HEK293 (cell line): Measurements from ENCODE around the gene CDC42SE1.

ENCODE experiments used
- BCL11B ChIP-seq: fragments of 450-650 bp; formaldehyde crosslinking; IDR thresholded peaks from 2 replicates; pipeline ENCODE4 v1.5.1; 2016; ENCODE audit warnings: low read depth, missing biosample characterization, missing genetic modification characterization
- EGR2 ChIP-seq: fragments of 450-650 bp; formaldehyde crosslinking; IDR thresholded peaks from 2 replicates; pipeline ENCODE4 v1.5.1; 2016; ENCODE audit warnings: low read depth, missing biosample characterization, missing genetic modification characterization
- FEZF1 ChIP-seq: fragments of 450-650 bp; formaldehyde crosslinking; IDR thresholded peaks from 2 replicates; pipeline ENCODE4 v1.5.1; 2016; ENCODE audit warnings: missing biosample characterization, missing genetic modification characterization
- GLI4 ChIP-seq: fragments of 450-650 bp; formaldehyde crosslinking; IDR thresholded peaks from 2 replicates; pipeline ENCODE4 v1.5.1; 2016; ENCODE audit warnings: missing biosample characterization, missing genetic modification characterization
- HOXA7 ChIP-seq: sonication (generic); formaldehyde crosslinking; IDR thresholded peaks from 2 replicates; pipeline ENCODE4 v1.8.1; 2022; ENCODE audit warnings: missing genetic modification reagents, borderline replicate concordance
- IKZF3 ChIP-seq: fragments of 450-650 bp; IDR thresholded peaks from 2 replicates; pipeline ENCODE4 v1.5.0; 2018; ENCODE audit warnings: missing biosample characterization, mild to moderate bottlenecking, missing genetic modification characterization, moderate library complexity
- KLF1 ChIP-seq: fragments of 450-650 bp; formaldehyde crosslinking; IDR thresholded peaks from 2 replicates; pipeline ENCODE4 v1.5.1; 2016; ENCODE audit warnings: missing biosample characterization, missing genetic modification characterization
- KLF10 ChIP-seq: fragments of 450-650 bp; IDR thresholded peaks from 2 replicates; pipeline ENCODE4 v1.5.1; 2018; ENCODE audit warnings: missing biosample characterization, mild to moderate bottlenecking, missing genetic modification characterization
- KLF9 ChIP-seq: fragments of 450-650 bp; formaldehyde crosslinking; IDR thresholded peaks from 2 replicates; pipeline ENCODE4 v1.5.1; 2016; ENCODE audit warnings: missing biosample characterization, missing genetic modification characterization, low read depth
- MEIS1 ChIP-seq: sonication (generic); formaldehyde crosslinking; IDR thresholded peaks from 2 replicates; pipeline ENCODE4 v1.8.1; 2022; ENCODE audit warnings: missing genetic modification reagents, mild to moderate bottlenecking, borderline replicate concordance
- MZF1 ChIP-seq: fragments of 450-650 bp; formaldehyde crosslinking; IDR thresholded peaks from 2 replicates; pipeline ENCODE4 v1.5.1; 2017; ENCODE audit warnings: missing biosample characterization, missing genetic modification characterization, borderline replicate concordance
- OVOL3 ChIP-seq: fragments of 450-650 bp; formaldehyde crosslinking; IDR thresholded peaks from 2 replicates; pipeline ENCODE4 v1.5.1; 2016; ENCODE audit warnings: missing biosample characterization, missing genetic modification characterization
- SETDB1 ChIP-seq: IDR thresholded peaks from one replicate; pipeline ENCODE4 v1.6.1; 2017; ENCODE audit warnings: mild to moderate bottlenecking, low read length, moderate library complexity, mixed read lengths; ENCODE audit not compliant: insufficient read length
- SP7 ChIP-seq: fragments of 450-650 bp; formaldehyde crosslinking; IDR thresholded peaks from 2 replicates; pipeline ENCODE4 v1.5.1; 2016; ENCODE audit warnings: missing biosample characterization, missing genetic modification characterization
- ZBTB21 ChIP-seq: fragments of 450-650 bp; formaldehyde crosslinking; IDR thresholded peaks from 2 replicates; pipeline ENCODE4 v1.5.1; 2017; ENCODE audit warnings: missing biosample characterization, missing genetic modification characterization
- ZBTB8A ChIP-seq: fragments of 450-650 bp; formaldehyde crosslinking; IDR thresholded peaks from 2 replicates; pipeline ENCODE4 v1.5.1; 2016; ENCODE audit warnings: missing biosample characterization, missing genetic modification characterization
- ZEB2 ChIP-seq: fragments of 450-650 bp; formaldehyde crosslinking; IDR thresholded peaks from 2 replicates; pipeline ENCODE4 v1.5.1; 2016; ENCODE audit warnings: missing biosample characterization, missing genetic modification characterization
- ZFP41 ChIP-seq: fragments of 450-650 bp; formaldehyde crosslinking; IDR thresholded peaks from 2 replicates; pipeline ENCODE4 v1.5.1; 2016; ENCODE audit warnings: missing biosample characterization, missing genetic modification characterization, borderline replicate concordance
- ZFP69B ChIP-seq: fragments of 450-650 bp; formaldehyde crosslinking; IDR thresholded peaks from 2 replicates; pipeline ENCODE4 v1.5.1; 2016; ENCODE audit warnings: missing biosample characterization, missing genetic modification characterization
- ZNF10 ChIP-seq: fragments of 450-650 bp; formaldehyde crosslinking; IDR thresholded peaks from 2 replicates; pipeline ENCODE4 v1.5.1; 2017; ENCODE audit warnings: missing biosample characterization, missing genetic modification characterization
- ZNF184 ChIP-seq: fragments of 450-650 bp; IDR thresholded peaks from 2 replicates; pipeline ENCODE4 v1.5.1; 2018; ENCODE audit warnings: missing biosample characterization, mild to moderate bottlenecking, missing genetic modification characterization
- ZNF2 ChIP-seq: fragments of 450-650 bp; formaldehyde crosslinking; IDR thresholded peaks from 2 replicates; pipeline ENCODE4 v1.5.1; 2016; ENCODE audit warnings: missing biosample characterization, missing genetic modification characterization
- ZNF221 ChIP-seq: fragments of 450-650 bp; formaldehyde crosslinking; IDR thresholded peaks from 2 replicates; pipeline ENCODE4 v1.5.1; 2017; ENCODE audit warnings: missing biosample characterization, missing genetic modification characterization, borderline replicate concordance
- ZNF239 ChIP-seq: fragments of 450-650 bp; formaldehyde crosslinking; IDR thresholded peaks from 2 replicates; pipeline ENCODE4 v1.5.1; 2016; ENCODE audit warnings: missing biosample characterization, missing genetic modification characterization
- ZNF274 ChIP-seq, 2 experiments: fragments of 200-500 bp in 1 of 2; fragments of 450-650 bp in 1 of 2; sonication (Bioruptor generic) in 1 of 2; formaldehyde crosslinking in 1 of 2; IDR thresholded peaks; 2 replicates each; pipeline versions ENCODE4 v1.5.1 to v1.6.1; 2014 to 2016; ENCODE audit warnings: borderline replicate concordance in 1 of 2, inconsistent platforms in 1 of 2, low read length in 1 of 2, missing biosample characterization in 1 of 2, missing genetic modification characterization in 1 of 2
- ZNF335 ChIP-seq: fragments of 450-650 bp; formaldehyde crosslinking; conservative IDR thresholded peaks from 2 replicates; pipeline ENCODE4 v1.5.1; 2016; ENCODE audit warnings: missing biosample characterization, missing genetic modification characterization
- ZNF366 ChIP-seq: fragments of 450-650 bp; formaldehyde crosslinking; conservative IDR thresholded peaks from 2 replicates; pipeline ENCODE4 v1.5.1; 2016; ENCODE audit warnings: missing biosample characterization, missing genetic modification characterization
- ZNF416 ChIP-seq: fragments of 450-650 bp; formaldehyde crosslinking; IDR thresholded peaks from 2 replicates; pipeline ENCODE4 v1.5.1; 2016; ENCODE audit warnings: missing biosample characterization, missing genetic modification characterization
- ZNF548 ChIP-seq: fragments of 450-650 bp; formaldehyde crosslinking; IDR thresholded peaks from 2 replicates; pipeline ENCODE4 v1.5.1; 2016; ENCODE audit warnings: missing biosample characterization, missing genetic modification characterization
- ZNF561 ChIP-seq: fragments of 450-650 bp; IDR thresholded peaks from 2 replicates; pipeline ENCODE4 v1.5.1; 2018; ENCODE audit warnings: missing biosample characterization, missing genetic modification characterization, borderline replicate concordance
- ZNF629 ChIP-seq: fragments of 450-650 bp; formaldehyde crosslinking; IDR thresholded peaks from 2 replicates; pipeline ENCODE4 v1.5.1; 2017; ENCODE audit warnings: missing biosample characterization, missing genetic modification characterization
- ZNF654 ChIP-seq: fragments of 450-650 bp; formaldehyde crosslinking; IDR thresholded peaks from 2 replicates; pipeline ENCODE4 v1.5.1; 2016; ENCODE audit warnings: low read depth, missing biosample characterization, missing genetic modification characterization
- ZNF843 ChIP-seq: fragments of 450-650 bp; formaldehyde crosslinking; IDR thresholded peaks from 2 replicates; pipeline ENCODE4 v1.5.1; 2016; ENCODE audit warnings: missing biosample characterization, missing genetic modification characterization
- ZSCAN23 ChIP-seq: fragments of 450-650 bp; formaldehyde crosslinking; IDR thresholded peaks from 2 replicates; pipeline ENCODE4 v1.5.1; 2016; ENCODE audit warnings: missing biosample characterization, missing genetic modification characterization
- ZSCAN30 ChIP-seq: fragments of 450-650 bp; IDR thresholded peaks from 2 replicates; pipeline ENCODE4 v1.5.1; 2018; ENCODE audit warnings: missing biosample characterization, mild to moderate bottlenecking, missing genetic modification characterization, moderate library complexity
- TF ChIP-seq, protein P1 (sequence below): fragments of 450-650 bp; formaldehyde crosslinking; IDR thresholded peaks from 2 replicates; pipeline ENCODE4 v1.5.1; 2017; ENCODE audit warnings: missing biosample characterization, missing genetic modification characterization
- TF ChIP-seq, protein P2 (sequence below): fragments of 450-650 bp; formaldehyde crosslinking; IDR thresholded peaks from 2 replicates; pipeline ENCODE4 v1.5.1; 2016; ENCODE audit warnings: missing biosample characterization, missing genetic modification characterization, borderline replicate concordance
- TF ChIP-seq, protein P3 (sequence below): fragments of 450-650 bp; formaldehyde crosslinking; IDR thresholded peaks from 2 replicates; pipeline ENCODE4 v1.5.1; 2017; ENCODE audit warnings: missing biosample characterization, missing genetic modification characterization

The CDC42SE1 gene

DNA sequence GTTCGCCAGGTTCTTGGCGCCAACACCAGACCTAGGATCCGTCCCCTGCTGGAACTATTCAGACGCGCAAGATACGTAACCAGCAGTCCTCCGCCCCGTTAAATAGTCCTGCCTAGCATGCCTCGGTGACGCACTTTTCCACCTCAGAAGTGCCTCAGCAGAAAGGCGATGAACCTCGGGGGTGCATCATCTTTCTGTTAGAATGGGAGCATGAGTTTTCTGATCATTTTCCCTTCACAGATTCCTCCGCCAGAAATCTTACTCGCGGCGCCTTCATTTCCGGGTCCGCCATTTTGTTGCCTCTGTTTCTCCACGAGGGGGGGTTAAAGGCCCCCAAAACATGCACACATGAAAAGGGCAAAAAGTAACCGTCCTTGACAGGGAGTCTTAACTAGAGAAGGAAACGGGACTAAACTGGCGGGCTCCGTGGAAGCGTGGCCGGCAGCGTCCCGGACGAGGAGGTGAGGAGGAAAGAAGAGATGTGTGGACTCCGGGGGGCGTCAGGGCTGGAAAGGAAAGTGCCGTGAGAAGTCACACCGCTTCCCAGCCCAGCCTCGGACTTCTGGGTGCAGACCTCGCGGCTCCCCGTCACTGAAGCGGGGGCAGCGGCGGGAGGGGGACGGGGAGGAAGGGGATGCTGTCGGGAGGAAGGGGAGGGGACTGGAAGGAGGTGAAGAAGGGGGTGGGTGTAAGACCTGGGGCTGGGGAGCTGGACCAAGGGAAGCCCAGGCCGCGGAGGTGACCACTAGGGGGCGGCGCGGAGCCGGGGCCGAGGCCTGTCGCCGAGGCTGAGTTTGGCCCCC is 11.3 kb upstream of the CDC42SE1 start, which contains the start of gene GABPB2 (continued):
- TF ChIP-seq BCL11B (peak; percentile 89), ZNF274 (IDR thresholded peaks at IDR 0.05; ENCODE audit: low read length) (no peak), ZNF274 (tag by site-specific recombination; IDR thresholded peaks at IDR 0.05; ENCODE audit: borderline replicate concordance) (no peak), ZBTB8A (tag by site-specific recombination) (peak; percentile 72), ZNF629 (peak; percentile 98), ZNF221 (tag by site-specific recombination) (no peak), ZFP69B (tag by site-specific recombination) (peak; percentile 95), HOXA7 (no peak), EGR2 (peak; percentile 76), KLF9 (peak; percentile 61), SP7 (tag by site-specific recombination) (peak; percentile 98), IKZF3 (tag by site-specific recombination) (peak; percentile 76), OVOL3 (peak; percentile 85; the same call in 1 of the 2 replicates), MZF1 (tag by site-specific recombination) (peak; percentile 70), GLI4 (tag by site-specific recombination) (peak; percentile 90), FEZF1 (tag by site-specific recombination) (peak; percentile 6; the same call in 1 of the 2 replicates), ZNF561 (tag by site-specific recombination) (peak; percentile 99), ZFP41 (no peak; the same call in 1 of the 2 replicates), ZNF2 (tag by site-specific recombination) (peak; percentile 99), ZNF335 (tag by site-specific recombination) (peak; percentile 95), MEIS1 (no peak), ZNF654 (tag by site-specific recombination) (peak; percentile 41), ZNF416 (tag by site-specific recombination) (peak; percentile 38; the same call in 1 of the 2 replicates), ZNF548 (tag by site-specific recombination) (0 out of 2 replicates have a peak, but pooled peaks have one; percentile 39), ZNF10 (peak; percentile 100), ZBTB21 (tag by site-specific recombination) (peak; percentile 98), KLF10 (tag by site-specific recombination) (peak; percentile 82), ZNF184 (tag by site-specific recombination) (peak; percentile 91), KLF1 (tag by site-specific recombination) (peak; percentile 53), ZNF239 (tag by site-specific recombination) (peak; percentile 64; the same call in 1 of the 2 replicates), ZNF366 (tag by site-specific recombination) (peak; percentile 93), ZSCAN23 (peak; percentile 99), ZEB2 (tag by site-specific recombination) (peak; percentile 96), ZNF843 (tag by site-specific recombination) (peak; percentile 78), SETDB1 (no peak), ZSCAN30 (tag by site-specific recombination) (peak; percentile 95)
- TF ChIP-seq, protein P1, sequence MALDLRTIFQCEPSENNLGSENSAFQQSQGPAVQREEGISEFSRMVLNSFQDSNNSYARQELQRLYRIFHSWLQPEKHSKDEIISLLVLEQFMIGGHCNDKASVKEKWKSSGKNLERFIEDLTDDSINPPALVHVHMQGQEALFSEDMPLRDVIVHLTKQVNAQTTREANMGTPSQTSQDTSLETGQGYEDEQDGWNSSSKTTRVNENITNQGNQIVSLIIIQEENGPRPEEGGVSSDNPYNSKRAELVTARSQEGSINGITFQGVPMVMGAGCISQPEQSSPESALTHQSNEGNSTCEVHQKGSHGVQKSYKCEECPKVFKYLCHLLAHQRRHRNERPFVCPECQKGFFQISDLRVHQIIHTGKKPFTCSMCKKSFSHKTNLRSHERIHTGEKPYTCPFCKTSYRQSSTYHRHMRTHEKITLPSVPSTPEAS (tag by site-specific recombination): peak; percentile 81
- TF ChIP-seq, protein P2, sequence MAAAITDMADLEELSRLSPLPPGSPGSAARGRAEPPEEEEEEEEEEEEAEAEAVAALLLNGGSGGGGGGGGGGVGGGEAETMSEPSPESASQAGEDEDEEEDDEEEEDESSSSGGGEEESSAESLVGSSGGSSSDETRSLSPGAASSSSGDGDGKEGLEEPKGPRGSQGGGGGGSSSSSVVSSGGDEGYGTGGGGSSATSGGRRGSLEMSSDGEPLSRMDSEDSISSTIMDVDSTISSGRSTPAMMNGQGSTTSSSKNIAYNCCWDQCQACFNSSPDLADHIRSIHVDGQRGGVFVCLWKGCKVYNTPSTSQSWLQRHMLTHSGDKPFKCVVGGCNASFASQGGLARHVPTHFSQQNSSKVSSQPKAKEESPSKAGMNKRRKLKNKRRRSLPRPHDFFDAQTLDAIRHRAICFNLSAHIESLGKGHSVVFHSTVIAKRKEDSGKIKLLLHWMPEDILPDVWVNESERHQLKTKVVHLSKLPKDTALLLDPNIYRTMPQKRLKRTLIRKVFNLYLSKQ: 0 out of 2 replicates have a peak, but pooled peaks have one; percentile 70
- TF ChIP-seq, protein P3, sequence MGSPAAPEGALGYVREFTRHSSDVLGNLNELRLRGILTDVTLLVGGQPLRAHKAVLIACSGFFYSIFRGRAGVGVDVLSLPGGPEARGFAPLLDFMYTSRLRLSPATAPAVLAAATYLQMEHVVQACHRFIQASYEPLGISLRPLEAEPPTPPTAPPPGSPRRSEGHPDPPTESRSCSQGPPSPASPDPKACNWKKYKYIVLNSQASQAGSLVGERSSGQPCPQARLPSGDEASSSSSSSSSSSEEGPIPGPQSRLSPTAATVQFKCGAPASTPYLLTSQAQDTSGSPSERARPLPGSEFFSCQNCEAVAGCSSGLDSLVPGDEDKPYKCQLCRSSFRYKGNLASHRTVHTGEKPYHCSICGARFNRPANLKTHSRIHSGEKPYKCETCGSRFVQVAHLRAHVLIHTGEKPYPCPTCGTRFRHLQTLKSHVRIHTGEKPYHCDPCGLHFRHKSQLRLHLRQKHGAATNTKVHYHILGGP (tag by site-specific recombination): 0 out of 2 replicates have a peak, but pooled peaks have one; percentile 50
